ENCODE results near the gene MYL2. TPM values are rescaled to one million over a fixed set of nuclear protein-coding genes. Genes with fewer than 3 reads are reported as not detected.

Gene MYL2
- total RNA-seq, 5 donors from 2014 or later (not counting 1 experiment from before 2014, with no cell fraction given): not detected

DNA sequence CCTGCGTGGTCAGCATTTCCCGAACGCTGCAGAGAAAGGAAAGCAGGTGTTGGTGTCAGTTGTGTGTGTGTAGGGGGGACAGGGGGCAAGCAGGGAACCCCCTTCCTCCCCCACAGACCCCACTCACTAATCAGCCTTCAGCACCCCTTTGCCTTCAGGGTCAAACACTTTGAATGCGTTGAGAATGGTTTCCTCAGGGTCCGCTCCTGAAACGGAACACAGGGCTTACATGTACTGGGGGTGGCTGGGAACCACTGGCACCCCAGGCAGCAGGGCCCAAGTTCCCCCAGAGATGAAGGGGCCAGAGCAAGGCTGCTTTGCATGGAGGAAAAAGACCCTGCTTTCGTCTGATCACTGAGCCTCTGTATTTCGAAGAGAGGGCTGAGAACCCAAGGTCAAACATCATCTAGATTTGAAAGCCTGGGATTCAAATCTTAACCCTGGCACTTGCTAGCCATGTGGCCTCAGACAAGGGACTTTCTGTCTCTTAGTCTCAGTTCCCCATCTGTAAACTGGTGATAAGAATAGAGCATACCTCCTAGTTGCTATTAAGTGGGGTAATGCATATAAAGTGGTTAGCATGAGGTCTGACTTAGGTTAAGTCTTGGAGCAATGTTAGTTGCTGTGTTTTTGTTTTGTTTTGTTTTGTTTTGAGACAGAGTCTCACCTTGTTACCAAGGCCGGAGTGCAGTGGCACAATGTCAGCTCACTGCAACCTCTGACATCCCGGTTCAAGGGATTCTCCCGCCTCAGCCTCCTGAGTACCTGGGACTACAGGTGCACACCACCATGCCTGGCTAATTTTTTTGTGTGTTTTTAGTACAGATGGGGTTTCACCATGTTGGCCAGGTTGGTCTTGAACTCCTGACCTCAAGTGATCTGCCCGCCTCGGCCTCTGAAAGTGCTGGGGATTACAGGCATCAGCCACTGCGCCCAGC lies 7.0 kb downstream of the MYL2 start:
- DNase-seq (no peak), ATAC-seq (replicated peaks in 1 of 4) (no peak)
- 81% methylated on average over 10 of the region's 14 CpGs for WGBS (ENCODE audit: insufficient coverage)
- H3K27me3 ChIP-seq (replicated peaks in 1 of 2; ENCODE audit: control insufficient read depth in 2 of 2, extremely low read depth in 1 of 2, insufficient read depth in 2 of 2, low read length in 1 of 2): peaks cover 0 to 22% of the 10 kb centered on the region in 2 experiments
- no peaks in the 10 kb centered on the region for H3K9me3 Mint-ChIP-seq
- H3K4me1 Mint-ChIP-seq: no peaks in the 10 kb centered on the region
- H3K36me3 ChIP-seq (ENCODE audit: control insufficient read depth in 2 of 2, extremely low read depth in 1 of 2, insufficient read depth in 1 of 2, low read length in 1 of 2): no peaks in the 10 kb centered on the region
- H3K9me3 ChIP-seq: no peaks in the 10 kb centered on the region
- peaks cover 2 to 10% of the 10 kb centered on the region in 2 donors for H3K27me3 Mint-ChIP-seq
- H3K36me3 Mint-ChIP-seq: no peaks in the 10 kb centered on the region
- no peak overlapping the region for H3K27ac ChIP-seq (ENCODE audit: low read length)
- no peak overlapping the region for H3K27ac Mint-ChIP-seq
- POLR2A ChIA-PET: no interaction called here
- CTCF ChIA-PET: no interaction called here
- H3K4me3 ChIP-seq (ENCODE audit: control insufficient read depth in 1 of 2, extremely low read depth in 1 of 2, low read length in 1 of 2): no peak overlapping the region
- no peaks in the 10 kb centered on the region for H3K4me1 ChIP-seq (ENCODE audit: control insufficient read depth in 1 of 2, extremely low read depth in 1 of 2, insufficient read depth in 2 of 2, low read length in 2 of 2)
- H3K4me3 Mint-ChIP-seq: no peak overlapping the region

DNA sequence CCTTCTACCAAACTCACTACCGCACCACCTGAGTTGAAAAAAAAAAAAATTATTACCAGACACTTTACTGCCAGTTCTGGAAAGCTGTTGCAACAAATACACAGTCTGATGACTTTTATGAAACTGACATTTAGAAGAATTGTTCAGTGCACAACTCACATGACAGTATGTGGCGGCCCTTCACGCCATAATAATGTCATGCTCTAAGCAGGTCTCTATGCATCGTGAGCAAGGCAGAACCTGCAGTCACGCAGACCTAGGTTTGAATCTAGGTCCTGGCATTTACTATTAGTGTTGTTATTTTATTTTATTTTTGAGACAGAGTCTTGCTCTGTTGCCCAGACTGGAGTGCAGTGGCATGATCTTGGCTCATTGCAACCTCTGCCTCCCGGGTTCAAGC lies 8.1 kb downstream of the MYL2 start:
- no peak for ATAC-seq (replicated peaks in 1 of 4)
- peaks cover 0 to 17% of the 10 kb centered on the region in 2 experiments for H3K27me3 ChIP-seq (replicated peaks in 1 of 2; ENCODE audit: control insufficient read depth in 2 of 2, extremely low read depth in 1 of 2, insufficient read depth in 2 of 2, low read length in 1 of 2)
- H3K4me1 Mint-ChIP-seq: no peaks in the 10 kb centered on the region
- no peak for DNase-seq
- H3K9me3 Mint-ChIP-seq: no peaks in the 10 kb centered on the region
- no peaks in the 10 kb centered on the region for H3K9me3 ChIP-seq
- CTCF ChIA-PET: interaction anchor here in 1 of 2 donors (0.7 to 1.1 kb wide), 2 partner anchors 17 to 1982 kb away, joined by 3 to 4 read pairs; no protein-coding TSS in a partner anchor
- no peak overlapping the region for H3K27ac Mint-ChIP-seq
- no peak overlapping the region for H3K27ac ChIP-seq (ENCODE audit: low read length)
- H3K27me3 Mint-ChIP-seq: peaks cover 4 to 7% of the 10 kb centered on the region in 2 donors
- 91% methylated on average over 5 of the region's 6 CpGs for WGBS (ENCODE audit: insufficient coverage)
- no peak overlapping the region for H3K4me3 Mint-ChIP-seq
- no peak overlapping the region for H3K4me3 ChIP-seq (ENCODE audit: control insufficient read depth in 1 of 2, extremely low read depth in 1 of 2, low read length in 1 of 2)
- no peaks in the 10 kb centered on the region for H3K36me3 ChIP-seq (ENCODE audit: control insufficient read depth in 2 of 2, extremely low read depth in 1 of 2, insufficient read depth in 1 of 2, low read length in 1 of 2)
- H3K36me3 Mint-ChIP-seq: no peaks in the 10 kb centered on the region
- POLR2A ChIA-PET: no interaction called here
- H3K4me1 ChIP-seq (ENCODE audit: control insufficient read depth in 1 of 2, extremely low read depth in 1 of 2, insufficient read depth in 2 of 2, low read length in 2 of 2): no peaks in the 10 kb centered on the region

DNA sequence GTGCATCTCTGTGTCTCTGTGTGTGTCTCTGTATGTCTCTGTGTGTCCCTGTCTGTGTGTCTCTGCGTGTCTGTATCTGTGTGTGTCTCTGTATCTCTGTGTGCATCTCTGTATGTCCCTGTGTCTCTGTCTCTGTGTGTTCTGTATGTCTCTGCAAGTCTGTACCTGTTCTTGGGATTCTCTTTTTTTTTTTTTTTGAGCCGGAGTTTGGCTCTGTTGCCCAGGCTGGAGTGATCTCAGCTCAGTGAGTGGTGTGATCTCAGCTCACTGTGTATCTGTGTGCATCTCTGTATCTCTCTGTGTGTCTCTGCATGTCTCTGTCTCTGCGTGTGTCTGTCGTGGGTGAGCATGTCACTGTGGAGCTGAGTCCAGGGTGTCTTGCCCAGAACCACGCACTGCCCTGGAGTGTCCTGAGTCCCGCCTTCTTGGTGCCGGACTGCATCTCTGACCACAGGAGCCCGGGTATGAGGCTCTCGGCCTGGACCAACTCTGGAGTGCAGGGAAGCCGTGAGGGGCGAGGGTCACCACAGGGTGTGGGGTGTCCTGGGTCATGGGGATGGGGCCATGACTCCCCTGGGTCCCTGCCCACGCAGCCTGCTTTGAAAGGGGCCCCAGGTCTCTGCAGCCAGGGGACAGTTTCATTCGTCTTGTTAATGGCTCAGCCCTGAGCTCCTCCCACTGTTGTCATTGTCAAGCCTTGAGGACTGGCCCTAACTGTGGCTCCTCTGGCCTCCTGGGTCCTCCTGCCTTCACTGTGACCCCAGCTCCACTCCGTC lies 11.8 kb downstream of the MYL2 start:
- ChIA-PET CTCF (no interaction called here), POLR2A (no interaction called here)
- Histone ChIP-seq H3K27me3 (replicated peaks in 1 of 2; ENCODE audit: control insufficient read depth in 2 of 2, extremely low read depth in 1 of 2, insufficient read depth in 2 of 2, low read length in 1 of 2) (peaks cover 0 to 23% of the 10 kb centered on the region in 2 experiments), H3K4me1 (ENCODE audit: control insufficient read depth in 1 of 2, extremely low read depth in 1 of 2, insufficient read depth in 2 of 2, low read length in 2 of 2) (peaks cover 0 to 3% of the 10 kb centered on the region in 2 experiments), H3K4me3 (ENCODE audit: control insufficient read depth in 1 of 2, extremely low read depth in 1 of 2, low read length in 1 of 2) (no peak overlapping the region), H3K27ac (ENCODE audit: low read length) (no peak overlapping the region), H3K36me3 (ENCODE audit: control insufficient read depth in 2 of 2, extremely low read depth in 1 of 2, insufficient read depth in 1 of 2, low read length in 1 of 2) (no peaks in the 10 kb centered on the region), H3K9me3 (no peaks in the 10 kb centered on the region)
- 78% methylated on average over 10 of the region's 14 CpGs for WGBS (ENCODE audit: insufficient coverage)
- no peaks in the 10 kb centered on the region for H3K36me3 Mint-ChIP-seq
- H3K9me3 Mint-ChIP-seq: no peaks in the 10 kb centered on the region
- H3K4me3 Mint-ChIP-seq: no peak overlapping the region
- H3K27ac Mint-ChIP-seq: no peak overlapping the region
- ATAC-seq (replicated peaks in 1 of 4): no peak
- no peak for DNase-seq
- H3K27me3 Mint-ChIP-seq: peaks cover 0 to 7% of the 10 kb centered on the region in 2 donors
- peaks cover 0 to 6% (median 0%) of the 10 kb centered on the region in 3 donors for H3K4me1 Mint-ChIP-seq

DNA sequence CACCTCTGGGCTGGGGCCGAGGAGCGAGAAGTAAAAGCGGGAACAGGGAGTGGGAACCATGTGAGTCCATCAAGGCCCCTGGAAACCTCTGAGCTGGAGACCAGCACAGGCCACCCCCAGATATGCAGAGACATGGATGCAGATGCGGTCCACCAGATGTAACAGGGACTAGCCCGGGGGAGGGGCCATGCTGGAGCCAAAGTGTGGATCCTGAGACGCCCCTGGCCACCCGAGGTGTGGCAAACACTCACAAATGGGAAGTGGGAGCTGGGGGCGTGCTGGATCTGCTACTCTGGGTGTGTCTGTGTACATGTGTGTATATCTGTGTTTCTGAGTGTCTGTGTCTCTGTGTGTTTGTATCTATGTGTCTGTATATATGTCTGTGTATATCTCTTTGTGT lies 12.8 kb downstream of the MYL2 start:
- H3K4me3 Mint-ChIP-seq: no peak overlapping the region
- no peaks in the 10 kb centered on the region for H3K36me3 Mint-ChIP-seq
- Histone ChIP-seq H3K27me3 (replicated peaks in 1 of 2; ENCODE audit: control insufficient read depth in 2 of 2, extremely low read depth in 1 of 2, insufficient read depth in 2 of 2, low read length in 1 of 2) (peaks cover 0 to 23% of the 10 kb centered on the region in 2 experiments), H3K4me1 (ENCODE audit: control insufficient read depth in 1 of 2, extremely low read depth in 1 of 2, insufficient read depth in 2 of 2, low read length in 2 of 2) (peaks cover 0 to 3% of the 10 kb centered on the region in 2 experiments), H3K36me3 (ENCODE audit: control insufficient read depth in 2 of 2, extremely low read depth in 1 of 2, insufficient read depth in 1 of 2, low read length in 1 of 2) (no peaks in the 10 kb centered on the region), H3K4me3 (ENCODE audit: control insufficient read depth in 1 of 2, extremely low read depth in 1 of 2, low read length in 1 of 2) (no peak overlapping the region), H3K27ac (ENCODE audit: low read length) (no peak overlapping the region), H3K9me3 (no peaks in the 10 kb centered on the region)
- ChIA-PET CTCF (no interaction called here), POLR2A (no interaction called here)
- ATAC-seq (replicated peaks in 1 of 4) (no peak), DNase-seq (no peak)
- peaks cover 0 to 7% of the 10 kb centered on the region in 2 donors for H3K27me3 Mint-ChIP-seq
- H3K9me3 Mint-ChIP-seq: no peaks in the 10 kb centered on the region
- WGBS (ENCODE audit: insufficient coverage): 91% methylated on average over 6 of the region's 8 CpGs
- no peak overlapping the region for H3K27ac Mint-ChIP-seq
- peaks cover 0 to 6% (median 0%) of the 10 kb centered on the region in 3 donors for H3K4me1 Mint-ChIP-seq

DNA sequence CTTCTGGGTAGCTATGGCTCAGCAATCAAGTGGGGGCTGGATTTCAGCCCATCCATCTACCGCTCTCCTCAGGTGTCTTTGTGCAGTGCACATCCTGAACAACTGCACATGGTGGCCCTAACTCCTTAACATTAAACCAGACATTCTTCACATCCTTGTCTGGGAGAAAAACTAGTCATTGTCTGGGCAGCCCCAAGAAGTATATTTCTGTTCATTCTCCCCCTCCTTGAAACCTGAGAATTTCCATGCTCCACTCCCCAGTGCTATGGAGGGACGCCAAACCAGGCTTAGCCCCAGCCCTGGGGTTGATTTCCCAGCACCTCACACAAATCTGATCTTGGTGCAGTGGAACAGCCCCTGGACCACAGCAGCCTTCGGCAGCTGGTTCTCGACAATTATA lies 13.4 kb downstream of the MYL2 start:
- H3K4me1 ChIP-seq (ENCODE audit: control insufficient read depth in 1 of 2, extremely low read depth in 1 of 2, insufficient read depth in 2 of 2, low read length in 2 of 2): peaks cover 0 to 3% of the 10 kb centered on the region in 2 experiments
- Mint-ChIP-seq H3K4me3 (no peak overlapping the region), H3K9me3 (no peaks in the 10 kb centered on the region), H3K27ac (no peak overlapping the region), H3K36me3 (no peaks in the 10 kb centered on the region), H3K27me3 (peaks cover 0 to 7% of the 10 kb centered on the region in 2 donors), H3K4me1 (peaks cover 0 to 6% (median 0%) of the 10 kb centered on the region in 3 donors)
- no peak for DNase-seq
- no peaks in the 10 kb centered on the region for H3K9me3 ChIP-seq
- peaks cover 0 to 27% of the 10 kb centered on the region in 2 experiments for H3K27me3 ChIP-seq (replicated peaks in 1 of 2; ENCODE audit: control insufficient read depth in 2 of 2, extremely low read depth in 1 of 2, insufficient read depth in 2 of 2, low read length in 1 of 2)
- no peak for ATAC-seq (replicated peaks in 1 of 4)
- H3K4me3 ChIP-seq (ENCODE audit: control insufficient read depth in 1 of 2, extremely low read depth in 1 of 2, low read length in 1 of 2): no peak overlapping the region
- ChIA-PET CTCF (no interaction called here), POLR2A (no interaction called here)
- no peaks in the 10 kb centered on the region for H3K36me3 ChIP-seq (ENCODE audit: control insufficient read depth in 2 of 2, extremely low read depth in 1 of 2, insufficient read depth in 1 of 2, low read length in 1 of 2)
- H3K27ac ChIP-seq (ENCODE audit: low read length): no peak overlapping the region
- WGBS (ENCODE audit: insufficient coverage): 97% methylated on average over 4 of the region's 4 CpGs

DNA sequence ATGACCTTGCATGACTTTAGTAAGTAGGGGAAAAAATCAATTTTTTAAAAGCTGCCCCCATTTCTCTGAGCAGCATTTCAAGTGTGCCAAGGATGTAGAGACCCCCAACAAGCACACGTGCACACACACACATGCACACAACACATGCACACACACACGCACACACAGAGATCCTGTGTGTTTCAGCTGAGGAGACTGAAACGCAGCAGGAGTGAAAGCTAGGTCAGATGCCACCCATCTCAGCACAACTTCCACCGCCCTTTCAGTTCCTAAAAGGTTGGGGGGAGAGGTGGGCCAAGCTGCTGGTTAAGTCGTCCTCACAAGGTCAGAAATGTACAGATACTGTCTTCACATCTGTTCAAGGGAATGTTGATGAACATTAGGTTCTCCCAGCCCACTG lies 13.9 kb downstream of the MYL2 start:
- ATAC-seq (replicated peaks in 1 of 4) (no peak), DNase-seq (no peak)
- peaks cover 0 to 6% (median 0%) of the 10 kb centered on the region in 3 donors for H3K4me1 Mint-ChIP-seq
- POLR2A ChIA-PET: no interaction called here
- Histone ChIP-seq H3K36me3 (ENCODE audit: control insufficient read depth in 2 of 2, extremely low read depth in 1 of 2, insufficient read depth in 1 of 2, low read length in 1 of 2) (no peaks in the 10 kb centered on the region), H3K4me1 (ENCODE audit: control insufficient read depth in 1 of 2, extremely low read depth in 1 of 2, insufficient read depth in 2 of 2, low read length in 2 of 2) (peaks cover 0 to 3% of the 10 kb centered on the region in 2 experiments), H3K4me3 (ENCODE audit: control insufficient read depth in 1 of 2, extremely low read depth in 1 of 2, low read length in 1 of 2) (no peak overlapping the region), H3K27me3 (replicated peaks in 1 of 2; ENCODE audit: control insufficient read depth in 2 of 2, extremely low read depth in 1 of 2, insufficient read depth in 2 of 2, low read length in 1 of 2) (peaks cover 0 to 27% of the 10 kb centered on the region in 2 experiments), H3K9me3 (no peaks in the 10 kb centered on the region), H3K27ac (ENCODE audit: low read length) (no peak overlapping the region)
- H3K4me3 Mint-ChIP-seq: no peak overlapping the region
- no CpG with 5 or more reads among the region's 5 CpGs for WGBS (ENCODE audit: insufficient coverage)
- peaks cover 0 to 6% of the 10 kb centered on the region in 2 donors for H3K27me3 Mint-ChIP-seq
- CTCF ChIA-PET: no interaction called here
- no peak overlapping the region for H3K27ac Mint-ChIP-seq
- no peaks in the 10 kb centered on the region for H3K9me3 Mint-ChIP-seq
- H3K36me3 Mint-ChIP-seq: no peaks in the 10 kb centered on the region
